Panc1 (cell line): Measurements from ENCODE around the gene ITGB6. TPM values are rescaled to one million over a fixed set of nuclear protein-coding genes. Genes with fewer than 3 reads are reported as not detected.

Experiments used
- ATAC-seq: fragments of 200-7000 bp; cut with Tn5 transposase; 2 replicates; pipeline ENCODE4 v1.9.1; 2020; ENCODE audit warnings: mild to moderate bottlenecking, moderate library complexity
- BruUV-seq: library from RNA; stranded (reverse); fragments of 400-500 nt; replicated peaks from 2 replicates; lab custom pipeline; 2021; lab: Mats Ljungman, UMichigan
- CTCF ChIA-PET: fragments of 300-600 bp; sonication (Branson Sonifier 250); formaldehyde crosslinking; loops from one replicate; lab custom pipeline; 2022; ENCODE audit warnings: antibody characterized with exemption; lab: Charles Lee
- POLR2A ChIA-PET: fragments of 300-600 bp; sonication (Branson Sonifier 250); formaldehyde crosslinking; loops from one replicate; lab custom pipeline; 2022; ENCODE audit warnings: antibody characterized with exemption; lab: Charles Lee
- DNase-seq: peaks from one replicate; pipeline ENCODE4 v3.0.0-alpha.2; 2010; ENCODE audit warnings: low read depth, low spot score
- H3K27ac ChIP-seq: 2 replicates; pipeline ENCODE4 v1.5.1; 2011; ENCODE audit warnings: mild to moderate bottlenecking, low read length, inconsistent platforms
- H3K27me3 ChIP-seq: fragments of 200-500 bp; sonication (Bioruptor generic); 2 replicates; pipeline ENCODE4 v1.6.0; 2014; ENCODE audit warnings: low read length, inconsistent platforms; ENCODE audit not compliant: control insufficient read depth, insufficient read depth
- H3K36me3 ChIP-seq: fragments of 200-500 bp; sonication (Bioruptor generic); 2 replicates; pipeline ENCODE4 v1.5.1; 2014; ENCODE audit warnings: inconsistent platforms, mild to moderate bottlenecking, low read length, moderate library complexity; ENCODE audit not compliant: control insufficient read depth, insufficient read depth
- H3K4me1 ChIP-seq: 2 replicates; pipeline ENCODE4 v1.5.1; 2011; ENCODE audit warnings: inconsistent platforms, mild to moderate bottlenecking, low read length, moderate library complexity; ENCODE audit not compliant: control insufficient read depth, insufficient read depth
- H3K4me3 ChIP-seq, 2 experiments: 2 replicates each; pipeline ENCODE4 v1.5.1; 2011 to 2012; ENCODE audit warnings: low read depth in 2 of 2, low read length in 2 of 2, mild to moderate bottlenecking in 2 of 2, inconsistent platforms in 1 of 2, moderate library complexity in 1 of 2
- H3K9me3 ChIP-seq: fragments of 200-500 bp; sonication (Bioruptor generic); 2 replicates; pipeline ENCODE4 v1.5.1; 2014; ENCODE audit warnings: low read depth, mild to moderate bottlenecking, inconsistent platforms, low read length, moderate library complexity; ENCODE audit not compliant: control insufficient read depth, insufficient read depth
- POLR2AphosphoS5 ChIP-seq: IDR thresholded peaks from 2 replicates; pipeline ENCODE4 v1.6.1; 2012; ENCODE audit warnings: mild to moderate bottlenecking, low read depth, low read length, moderate library complexity
- SIN3A ChIP-seq: IDR thresholded peaks from 2 replicates; pipeline ENCODE4 v1.6.1; 2012; ENCODE audit warnings: low read depth, mild to moderate bottlenecking, low read length, moderate library complexity, borderline replicate concordance; ENCODE audit not compliant: insufficient read depth
- TCF7L2 ChIP-seq: IDR thresholded peaks from 2 replicates; pipeline ENCODE4 v1.6.1; 2011; ENCODE audit warnings: mild to moderate bottlenecking, low read depth, low read length, inconsistent platforms
- in situ Hi-C: cut with HindIII; loops from 2 replicates; pipeline ENCODE4 v1.10.0; 2016; ENCODE audit warnings: low sequenced_read_pairs, low pct_unique_long_range_greater_than_20kb
- intact Hi-C: fragments of 100-400 bp; cut with micrococcal nuclease; formaldehyde crosslinking; loops from one replicate; pipeline ENCODE4 v1.10.0; 2022; ENCODE audit not compliant: unreplicated experiment
- total RNA-seq: library from RNA; stranded (reverse); gene quantifications from one replicate; pipeline ENCODE4 v1.2.1, GENCODE V29; 2021; ENCODE audit not compliant: unreplicated experiment
- TF ChIP-seq, protein P1 (sequence below), 2 experiments: IDR thresholded peaks; 2 replicates each; pipeline ENCODE4 v1.6.1; 2011 to 2012; ENCODE audit warnings: low read depth in 2 of 2, control low read depth in 1 of 2, low read length in 1 of 2, mild to moderate bottlenecking in 1 of 2, moderate library complexity in 1 of 2; ENCODE audit not compliant: insufficient read depth in 1 of 2
- TF ChIP-seq, protein P2 (sequence below): fragments of 450-650 bp; IDR thresholded peaks from 2 replicates; pipeline ENCODE4 v1.5.1; 2017; ENCODE audit warnings: mild to moderate bottlenecking

Gene ITGB6
- total RNA-seq, 1 experiment from 2014 or later = 0.08 TPM

DNA sequence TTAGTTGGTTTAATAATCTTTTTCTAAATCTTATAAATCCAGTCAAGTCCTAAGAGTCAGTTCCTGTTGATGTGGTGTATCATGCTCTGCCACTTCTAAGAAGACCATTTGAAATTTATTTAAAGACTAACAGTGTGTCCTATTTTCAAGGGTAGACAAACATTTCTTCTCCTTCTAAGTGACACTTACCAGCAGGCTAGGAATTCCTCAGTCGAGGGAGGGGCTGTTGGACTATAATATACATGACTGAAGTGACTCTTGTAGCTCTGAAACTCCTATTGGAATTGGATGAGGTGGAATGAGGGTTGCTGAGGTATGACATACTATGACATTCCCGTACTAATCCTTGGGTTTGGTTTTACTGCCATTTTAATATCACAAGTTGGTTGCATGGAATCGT is 30.6 kb downstream of the ITGB6 start:
- CTCF ChIA-PET = no interaction called here
- TF ChIP-seq SIN3A (no peak), POLR2AphosphoS5 (no peak), TCF7L2 (no peak)
- TF ChIP-seq, protein P1, sequence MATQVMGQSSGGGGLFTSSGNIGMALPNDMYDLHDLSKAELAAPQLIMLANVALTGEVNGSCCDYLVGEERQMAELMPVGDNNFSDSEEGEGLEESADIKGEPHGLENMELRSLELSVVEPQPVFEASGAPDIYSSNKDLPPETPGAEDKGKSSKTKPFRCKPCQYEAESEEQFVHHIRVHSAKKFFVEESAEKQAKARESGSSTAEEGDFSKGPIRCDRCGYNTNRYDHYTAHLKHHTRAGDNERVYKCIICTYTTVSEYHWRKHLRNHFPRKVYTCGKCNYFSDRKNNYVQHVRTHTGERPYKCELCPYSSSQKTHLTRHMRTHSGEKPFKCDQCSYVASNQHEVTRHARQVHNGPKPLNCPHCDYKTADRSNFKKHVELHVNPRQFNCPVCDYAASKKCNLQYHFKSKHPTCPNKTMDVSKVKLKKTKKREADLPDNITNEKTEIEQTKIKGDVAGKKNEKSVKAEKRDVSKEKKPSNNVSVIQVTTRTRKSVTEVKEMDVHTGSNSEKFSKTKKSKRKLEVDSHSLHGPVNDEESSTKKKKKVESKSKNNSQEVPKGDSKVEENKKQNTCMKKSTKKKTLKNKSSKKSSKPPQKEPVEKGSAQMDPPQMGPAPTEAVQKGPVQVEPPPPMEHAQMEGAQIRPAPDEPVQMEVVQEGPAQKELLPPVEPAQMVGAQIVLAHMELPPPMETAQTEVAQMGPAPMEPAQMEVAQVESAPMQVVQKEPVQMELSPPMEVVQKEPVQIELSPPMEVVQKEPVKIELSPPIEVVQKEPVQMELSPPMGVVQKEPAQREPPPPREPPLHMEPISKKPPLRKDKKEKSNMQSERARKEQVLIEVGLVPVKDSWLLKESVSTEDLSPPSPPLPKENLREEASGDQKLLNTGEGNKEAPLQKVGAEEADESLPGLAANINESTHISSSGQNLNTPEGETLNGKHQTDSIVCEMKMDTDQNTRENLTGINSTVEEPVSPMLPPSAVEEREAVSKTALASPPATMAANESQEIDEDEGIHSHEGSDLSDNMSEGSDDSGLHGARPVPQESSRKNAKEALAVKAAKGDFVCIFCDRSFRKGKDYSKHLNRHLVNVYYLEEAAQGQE (IDR thresholded peaks at IDR 0.05; ENCODE audit: insufficient read depth in 1 of 2, low read depth in 2 of 2, low read length in 1 of 2) = no peak
- TF ChIP-seq, protein P2, sequence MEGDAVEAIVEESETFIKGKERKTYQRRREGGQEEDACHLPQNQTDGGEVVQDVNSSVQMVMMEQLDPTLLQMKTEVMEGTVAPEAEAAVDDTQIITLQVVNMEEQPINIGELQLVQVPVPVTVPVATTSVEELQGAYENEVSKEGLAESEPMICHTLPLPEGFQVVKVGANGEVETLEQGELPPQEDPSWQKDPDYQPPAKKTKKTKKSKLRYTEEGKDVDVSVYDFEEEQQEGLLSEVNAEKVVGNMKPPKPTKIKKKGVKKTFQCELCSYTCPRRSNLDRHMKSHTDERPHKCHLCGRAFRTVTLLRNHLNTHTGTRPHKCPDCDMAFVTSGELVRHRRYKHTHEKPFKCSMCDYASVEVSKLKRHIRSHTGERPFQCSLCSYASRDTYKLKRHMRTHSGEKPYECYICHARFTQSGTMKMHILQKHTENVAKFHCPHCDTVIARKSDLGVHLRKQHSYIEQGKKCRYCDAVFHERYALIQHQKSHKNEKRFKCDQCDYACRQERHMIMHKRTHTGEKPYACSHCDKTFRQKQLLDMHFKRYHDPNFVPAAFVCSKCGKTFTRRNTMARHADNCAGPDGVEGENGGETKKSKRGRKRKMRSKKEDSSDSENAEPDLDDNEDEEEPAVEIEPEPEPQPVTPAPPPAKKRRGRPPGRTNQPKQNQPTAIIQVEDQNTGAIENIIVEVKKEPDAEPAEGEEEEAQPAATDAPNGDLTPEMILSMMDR = no peak
- DNase-seq = no peak
- POLR2A ChIA-PET = no interaction called here
- no peak for ATAC-seq
- Histone ChIP-seq H3K27me3 (no peaks in the 10 kb centered on the region), H3K9me3 (no peaks in the 10 kb centered on the region), H3K36me3 (no peaks in the 10 kb centered on the region), H3K27ac (no peak overlapping the region), H3K4me3 (no peak overlapping the region), H3K4me1 (no peaks in the 10 kb centered on the region)
- BruUV-seq = no TSS peak
- in situ Hi-C loops = no loop called here
- intact Hi-C loops = no loop called here

DNA sequence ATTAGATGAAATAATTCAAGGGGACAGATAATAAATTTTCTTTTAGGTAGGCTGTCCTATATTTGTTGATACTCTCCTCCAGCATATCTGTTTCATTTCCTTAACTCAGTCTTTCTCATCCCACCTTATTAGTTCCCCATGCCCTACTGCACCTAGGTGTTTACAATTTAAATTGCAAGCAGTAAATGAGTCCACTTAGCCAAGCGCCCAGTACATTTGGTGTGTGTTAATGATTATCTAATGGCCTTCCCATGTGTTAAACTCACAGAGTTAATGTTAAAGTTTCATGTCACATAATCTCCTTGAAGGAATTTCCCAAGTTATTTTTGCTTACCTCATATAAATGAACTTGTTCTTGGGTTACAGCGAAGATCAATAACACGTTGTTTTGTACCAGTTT is 31.2 kb downstream of the ITGB6 start:
- CTCF ChIA-PET = no interaction called here

More for the DNA sequence above, 31.2 kb downstream of the ITGB6 start:
- Histone ChIP-seq H3K4me3 (no peak overlapping the region), H3K36me3 (no peaks in the 10 kb centered on the region), H3K27me3 (no peaks in the 10 kb centered on the region), H3K4me1 (no peaks in the 10 kb centered on the region), H3K9me3 (no peaks in the 10 kb centered on the region), H3K27ac (no peak overlapping the region)
- no peak for ATAC-seq
- no peak for DNase-seq
- POLR2A ChIA-PET = no interaction called here
- in situ Hi-C loops (no loop called here), intact Hi-C loops (no loop called here)
- BruUV-seq = no TSS peak
- TF ChIP-seq, protein P1 (IDR thresholded peaks at IDR 0.05; ENCODE audit: insufficient read depth in 1 of 2, low read depth in 2 of 2, low read length in 1 of 2) = no peak
- no peak for TF ChIP-seq POLR2AphosphoS5
- TF ChIP-seq, protein P2 = no peak
- no peak for TF ChIP-seq SIN3A
- no peak for TF ChIP-seq TCF7L2
